Fibroblast of upper back skin (primary cell): ENCODE measurements around the gene PPP2R2C.

Experiments used
- DNase-seq: peaks from one replicate; pipeline ENCODE4 v3.0.0-alpha.2; 2013

The PPP2R2C gene

GRCh38 chr4:6467600-6467999 lies 4.8 kb downstream of the PPP2R2C start:
- DNase-seq: no peak

GRCh38 chr4:6466756-6467381 lies 5.5 kb downstream of the PPP2R2C start:
- DNase-seq: no peak

GRCh38 chr4:6465955-6466354 lies 6.5 kb downstream of the PPP2R2C start:
- no peak for DNase-seq

DNA sequence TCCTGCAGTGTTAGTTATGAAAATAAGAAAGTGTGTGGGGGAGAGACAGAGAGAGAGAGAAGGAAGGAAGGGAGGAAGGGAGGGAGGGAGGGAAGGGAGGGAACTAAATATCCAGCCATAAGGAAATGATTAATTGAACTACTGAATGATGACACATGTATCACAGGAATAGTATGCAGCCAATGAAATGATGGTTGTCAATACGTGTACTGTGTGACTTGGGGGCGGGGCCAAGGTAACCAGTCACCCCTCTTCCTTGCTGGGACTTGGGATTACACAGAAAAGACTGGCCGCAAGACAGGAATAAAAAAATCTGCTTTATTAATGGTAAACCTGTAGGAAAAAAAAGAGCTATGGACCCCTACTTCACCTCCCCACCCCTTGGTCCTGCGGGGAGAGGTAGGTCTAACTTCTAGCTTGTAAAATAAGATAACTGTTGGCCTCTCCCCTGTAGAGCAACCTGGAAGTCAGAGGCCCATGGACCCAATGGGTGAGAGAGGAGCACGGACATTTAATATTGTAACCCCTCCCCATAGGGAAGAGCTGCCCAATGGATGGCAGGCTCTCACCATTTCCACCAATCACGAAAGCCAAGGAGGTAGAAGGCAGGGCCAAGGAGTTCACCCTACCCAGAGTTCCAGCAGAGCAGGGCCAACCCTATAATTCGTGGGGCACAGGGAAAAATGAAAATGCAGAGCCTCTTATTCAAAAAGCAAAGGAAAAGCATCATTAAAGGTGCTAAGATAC lies 7.4 kb downstream of the PPP2R2C start:
- DNase-seq: no peak

DNA sequence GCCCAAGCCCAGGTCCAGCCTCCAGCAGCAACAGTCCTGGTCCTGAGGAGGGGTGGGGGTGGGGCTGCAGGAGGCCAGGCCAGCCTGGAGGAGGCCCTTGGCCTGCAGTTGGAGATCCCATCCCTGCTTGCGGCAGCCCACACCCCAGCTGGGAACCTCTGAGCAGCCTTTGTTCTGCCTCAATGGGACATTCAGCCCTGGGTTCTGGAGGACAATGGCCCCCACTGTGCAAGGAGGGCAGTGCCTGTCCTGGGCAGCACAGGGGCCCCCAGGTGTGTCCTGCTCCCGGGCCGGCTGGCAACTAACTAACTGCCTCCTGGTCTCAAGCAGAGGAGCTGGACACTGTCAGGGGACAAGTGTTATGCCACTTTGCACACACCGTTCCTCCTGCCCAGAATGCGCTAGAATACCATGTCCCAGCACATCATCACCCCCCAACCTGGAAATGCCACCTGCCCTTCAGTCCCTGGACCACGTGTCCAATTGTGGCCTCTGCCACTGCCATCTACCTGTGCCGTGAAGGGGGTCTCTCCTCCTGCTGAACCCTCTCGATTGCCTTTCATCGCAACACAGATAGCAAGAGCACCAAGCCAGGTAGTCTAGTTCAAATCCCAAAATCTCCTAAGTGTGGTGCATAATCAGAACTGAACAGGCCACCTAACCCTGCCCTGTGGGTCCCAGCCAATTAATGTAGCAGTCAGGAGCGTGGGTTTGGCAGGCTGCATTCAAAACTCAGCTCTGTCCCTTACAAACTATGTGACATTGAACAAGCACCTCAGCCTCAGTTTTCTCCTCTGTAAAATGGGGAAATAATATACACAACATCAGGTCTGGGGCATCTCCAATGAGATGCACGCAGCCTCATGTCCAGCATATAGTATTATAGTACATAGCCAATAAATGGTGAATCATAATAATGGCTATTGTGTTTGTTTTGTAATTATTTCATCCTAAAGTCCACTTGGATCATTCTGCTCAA lies 8.8 kb downstream of the PPP2R2C start:
- DNase-seq: no peak

DNA sequence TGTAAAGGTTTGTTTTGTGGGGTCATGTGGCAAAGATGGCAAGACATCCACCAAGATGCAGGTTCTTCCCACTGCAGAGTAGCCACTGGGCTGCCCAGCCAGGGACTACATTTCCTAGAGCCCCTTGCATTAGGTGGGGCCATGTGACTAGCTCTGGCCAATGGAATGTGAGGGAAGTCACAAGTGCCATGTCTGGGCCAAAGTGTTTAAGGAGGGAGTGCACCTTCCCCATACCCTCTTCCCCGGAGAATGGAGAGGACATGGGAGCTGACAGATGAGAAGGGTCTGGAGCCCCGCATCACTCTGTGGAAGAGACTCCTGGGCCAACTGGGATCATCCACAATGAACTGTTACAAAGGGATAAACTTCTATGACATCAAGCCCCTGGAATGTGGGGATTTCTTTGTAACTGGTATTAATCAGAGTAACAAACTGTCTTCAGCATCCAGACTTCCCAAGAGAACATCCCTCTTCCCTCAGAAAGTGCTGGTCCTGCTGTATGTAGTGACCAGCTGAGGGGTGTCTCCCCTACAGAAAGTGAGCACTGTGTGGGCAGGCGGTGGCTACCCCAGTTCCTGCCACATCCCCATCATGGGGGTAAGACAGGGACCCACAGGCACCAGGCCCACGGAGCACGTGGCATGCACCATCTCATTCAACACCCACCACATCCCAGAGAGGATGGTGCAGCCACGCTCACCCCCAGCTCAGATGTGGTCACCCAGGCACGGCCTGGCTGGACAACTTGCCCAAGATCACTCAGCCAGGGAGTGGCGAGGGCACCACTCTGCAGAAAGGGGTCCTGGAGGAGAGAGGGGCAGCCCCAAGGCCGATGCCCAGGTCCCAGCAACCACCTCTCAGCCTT lies 10.9 kb downstream of the PPP2R2C start:
- DNase-seq: peak; percentile 1

DNA sequence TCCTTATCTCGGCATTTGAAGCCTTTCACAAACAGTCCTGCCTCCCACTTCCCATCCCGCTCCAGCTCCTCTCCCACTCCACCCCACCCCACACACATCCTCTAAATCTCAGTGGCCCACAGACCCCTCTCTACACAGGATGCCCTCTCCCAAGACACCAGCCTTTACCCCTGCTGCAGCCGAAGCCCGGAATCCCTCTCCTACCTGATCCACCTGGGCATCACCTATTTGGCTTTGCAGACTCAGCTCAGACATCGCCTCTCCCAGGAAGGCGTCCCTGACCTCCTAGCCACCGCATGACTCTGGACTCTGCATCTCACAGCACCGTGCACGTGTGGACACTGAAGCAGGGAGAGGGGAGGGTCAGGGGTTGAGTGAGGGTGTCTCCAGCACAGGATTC lies 11.5 kb downstream of the PPP2R2C start:
- no peak for DNase-seq

GRCh38 chr4:6458528-6458927 lies 13.9 kb downstream of the PPP2R2C start:
- no peak for DNase-seq

- DNase-seq: no peak
These were observed 16.0 kb downstream of the PPP2R2C start for GRCh38 chr4:6456450-6456849.

GRCh38 chr4:6454112-6454910 lies 18.1 kb downstream of the PPP2R2C start:
- DNase-seq: no peak

DNA sequence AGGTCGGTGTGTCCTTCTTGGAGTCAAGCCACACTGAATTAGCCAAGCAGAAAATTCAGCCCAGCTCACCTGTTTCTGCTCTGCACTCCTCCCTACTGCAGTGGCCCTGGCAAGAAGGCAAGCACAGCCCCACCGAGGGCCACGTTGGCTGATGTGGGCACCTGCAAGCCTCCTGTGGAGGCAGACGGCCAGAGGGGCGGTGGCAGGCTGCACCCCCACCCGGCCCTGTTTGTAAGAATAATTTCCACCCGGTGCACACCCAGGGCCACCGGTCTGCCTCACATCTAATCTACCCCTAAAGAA lies 18.8 kb downstream of the PPP2R2C start:
- DNase-seq: no peak

- DNase-seq: no peak
These were observed 19.3 kb downstream of the PPP2R2C start for GRCh38 chr4:6452897-6453687.

DNA sequence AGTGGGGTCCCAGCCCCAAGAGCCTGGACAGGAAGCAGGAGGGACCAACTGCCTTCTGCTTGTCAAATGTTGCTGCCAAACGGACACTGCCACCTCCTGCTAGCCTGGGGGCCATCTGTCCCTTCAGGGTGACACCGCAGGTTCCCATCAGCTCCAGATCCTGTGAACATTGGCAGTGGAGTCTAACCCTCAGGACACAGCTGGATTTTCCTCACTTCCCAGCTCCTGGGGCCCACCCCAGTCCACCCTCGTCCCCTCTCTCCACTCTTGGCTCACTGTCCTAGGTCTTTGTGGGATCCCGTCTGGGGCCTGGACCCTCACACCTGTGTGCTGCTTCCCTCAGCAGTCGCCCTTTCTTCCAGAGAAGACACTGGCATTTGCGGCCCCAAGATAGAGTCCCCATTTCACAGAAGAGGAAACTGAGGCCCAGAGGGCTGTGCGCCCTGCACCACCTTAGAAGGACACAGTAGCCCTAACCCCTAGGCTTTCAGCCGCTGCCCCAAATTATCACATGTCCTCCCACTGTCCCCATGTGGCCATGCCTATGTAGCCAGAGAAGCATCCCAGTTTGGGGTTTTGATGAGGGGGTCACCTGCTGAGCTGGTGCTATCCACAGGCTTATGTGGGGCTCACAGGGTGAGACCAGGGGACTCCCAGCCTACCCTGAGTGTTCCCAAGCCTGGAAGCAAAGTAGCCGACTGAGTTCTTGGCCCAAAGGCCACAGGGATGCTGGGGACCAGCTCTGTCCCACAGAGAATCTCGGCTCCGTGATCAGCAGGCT lies 20.1 kb downstream of the PPP2R2C start:
- DNase-seq: no peak

DNA sequence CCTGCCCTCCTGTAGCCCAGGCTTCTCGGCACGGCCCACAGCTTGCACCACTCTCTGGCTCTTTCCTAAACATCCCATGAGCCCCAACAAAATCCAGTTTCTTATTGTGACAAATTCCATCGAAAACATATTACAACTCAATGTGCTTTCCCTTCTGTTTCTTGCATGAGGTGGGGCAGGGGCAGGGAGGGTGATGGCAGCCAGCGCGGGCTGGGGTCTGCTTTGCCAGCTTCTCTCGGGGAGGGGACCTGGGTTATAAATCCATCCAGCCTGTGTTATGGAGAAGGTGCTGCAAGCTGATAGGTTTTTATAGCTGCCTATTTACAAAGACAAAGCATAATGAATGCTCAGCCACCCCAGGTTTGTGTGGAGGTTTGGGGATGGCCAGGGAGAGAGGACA lies 21.1 kb downstream of the PPP2R2C start:
- no peak for DNase-seq

DNA sequence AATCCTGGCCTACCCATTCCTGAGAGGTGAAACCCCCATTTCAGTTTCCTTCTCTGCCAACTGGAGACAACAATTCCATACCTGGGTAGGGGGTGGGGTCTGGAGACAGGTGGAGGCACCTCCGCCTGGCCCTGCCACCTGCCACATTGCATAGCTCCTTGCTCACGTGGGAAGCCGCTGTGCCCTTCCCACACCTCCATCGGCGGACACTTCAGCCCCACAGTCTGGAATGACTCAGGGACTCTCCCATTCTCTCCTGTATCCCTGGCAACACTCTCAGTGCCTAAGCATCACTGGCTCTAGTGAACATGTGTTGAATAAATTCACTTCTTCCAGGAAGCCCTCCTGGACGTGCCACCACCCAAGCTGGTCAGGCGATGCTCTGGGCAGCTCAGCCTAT lies 21.7 kb downstream of the PPP2R2C start:
- DNase-seq: no peak

GRCh38 chr4:6449746-6450369 lies 22.6 kb downstream of the PPP2R2C start:
- no peak for DNase-seq

- no peak for DNase-seq
These were observed 23.1 kb downstream of the PPP2R2C start for GRCh38 chr4:6449335-6449734.

- no peak for DNase-seq
These were observed 23.8 kb downstream of the PPP2R2C start for GRCh38 chr4:6448476-6449170.

DNA sequence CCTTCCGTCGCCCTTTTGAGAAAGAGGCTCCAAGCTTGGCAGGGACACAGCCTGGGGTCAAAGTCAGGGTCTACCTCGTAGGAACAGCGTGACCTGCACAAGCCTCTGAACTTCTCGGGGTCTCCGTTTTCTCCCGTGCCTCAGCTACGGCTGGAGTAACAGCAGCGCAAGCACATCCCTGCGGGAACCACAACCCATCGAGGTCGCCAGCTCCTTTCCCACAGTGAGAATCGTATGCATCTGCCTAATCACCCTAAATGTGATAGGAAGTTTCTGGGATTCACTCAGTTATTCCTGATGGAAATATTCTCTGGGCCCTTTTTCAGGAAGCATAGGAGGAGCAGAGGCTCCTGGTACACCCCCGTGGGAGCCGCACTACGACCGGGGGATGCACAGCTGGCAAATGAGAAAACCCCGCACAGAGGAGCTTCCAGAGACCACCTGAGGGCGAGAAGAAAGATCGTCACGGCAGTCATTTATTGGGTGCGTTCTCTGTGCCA lies 24.7 kb downstream of the PPP2R2C start:
- no peak for DNase-seq
